ENCODE results near the gene PDCD4.

Gene PDCD4

GRCh38 chr10:110834629-110835301, 37.0 kb upstream of the PDCD4 start:
- Histone ChIP-seq H3K4me3 (ENCODE audit: insufficient read depth in 1 of 2, low read depth in 1 of 2, low read length in 2 of 2) (no peak overlapping the region), H3K27ac (ENCODE audit: low read length, poor library complexity, severe bottlenecking) (no peak overlapping the region), H3K9ac (ENCODE audit: low read length) (no peak overlapping the region), H3K18ac (ENCODE audit: low read depth in 1 of 2, low read length in 2 of 2) (no peak overlapping the region), H2BK5ac (ENCODE audit: low read depth, low read length, poor library complexity, severe bottlenecking) (no peak overlapping the region), H2BK12ac (ENCODE audit: low read length in 2 of 2) (no peak overlapping the region), H3K4me1 (ENCODE audit: control insufficient read depth, insufficient read depth, low read depth, low read length) (peaks cover 7% of the 10 kb centered on the region), H3K27me3 (ENCODE audit: control insufficient read depth in 1 of 2, insufficient read depth in 1 of 2, low read length in 2 of 2) (no peaks in the 10 kb centered on the region), H2AK5ac (ENCODE audit: low read length, severe bottlenecking) (no peak overlapping the region), H2AFZ (ENCODE audit: low read depth, low read length) (no peak overlapping the region), H3K4me2 (ENCODE audit: low read length, poor library complexity, severe bottlenecking) (no peak overlapping the region), H4K8ac (ENCODE audit: low read length) (no peak overlapping the region), H3K9me3 (ENCODE audit: control insufficient read depth, low read length) (no peaks in the 10 kb centered on the region), H3K23ac (ENCODE audit: low read length in 2 of 2) (no peak overlapping the region), H3K4ac (ENCODE audit: low read depth in 1 of 2, low read length in 2 of 2) (no peak overlapping the region), H3K36me3 (ENCODE audit: control insufficient read depth in 1 of 2, insufficient read depth in 2 of 2, low read depth in 1 of 2, low read length in 2 of 2) (no peaks in the 10 kb centered on the region), H2BK15ac (ENCODE audit: low read depth, poor library complexity, severe bottlenecking) (no peak overlapping the region), H2BK120ac (ENCODE audit: low read depth, low read length) (no peak overlapping the region), H3K14ac (ENCODE audit: low read length in 2 of 2) (no peak overlapping the region), H4K91ac (ENCODE audit: low read length) (no peak overlapping the region), H3K79me1 (replicated peaks; ENCODE audit: low read length, poor library complexity, severe bottlenecking) (no peaks in the 10 kb centered on the region)
- DNase-seq, result peak; percentile 37
- WGBS, result 50% methylated on average over 4 of the region's 6 CpGs

GRCh38 chr10:110835841-110836240, 35.9 kb upstream of the PDCD4 start:
- peaks cover 7% of the 10 kb centered on the region for H3K4me1 ChIP-seq (ENCODE audit: control insufficient read depth, insufficient read depth, low read depth, low read length)
- no peak overlapping the region for H2BK12ac ChIP-seq (ENCODE audit: low read length in 2 of 2)
- no peak overlapping the region for H2AK5ac ChIP-seq (ENCODE audit: low read length, severe bottlenecking)
- no peak overlapping the region for H3K4ac ChIP-seq (ENCODE audit: low read depth in 1 of 2, low read length in 2 of 2)
- H3K9ac ChIP-seq (ENCODE audit: low read length), result no peak overlapping the region
- H3K27me3 ChIP-seq (ENCODE audit: control insufficient read depth in 1 of 2, insufficient read depth in 1 of 2, low read length in 2 of 2), result no peaks in the 10 kb centered on the region
- no peak overlapping the region for H2BK5ac ChIP-seq (ENCODE audit: low read depth, low read length, poor library complexity, severe bottlenecking)
- no peak overlapping the region for H4K91ac ChIP-seq (ENCODE audit: low read length)
- H3K36me3 ChIP-seq (ENCODE audit: control insufficient read depth in 1 of 2, insufficient read depth in 2 of 2, low read depth in 1 of 2, low read length in 2 of 2), result no peaks in the 10 kb centered on the region
- H4K8ac ChIP-seq (ENCODE audit: low read length), result no peak overlapping the region
- H3K79me1 ChIP-seq (replicated peaks; ENCODE audit: low read length, poor library complexity, severe bottlenecking), result no peaks in the 10 kb centered on the region
- no peak overlapping the region for H2BK120ac ChIP-seq (ENCODE audit: low read depth, low read length)
- H3K4me3 ChIP-seq (ENCODE audit: insufficient read depth in 1 of 2, low read depth in 1 of 2, low read length in 2 of 2), result no peak overlapping the region
- H3K18ac ChIP-seq (ENCODE audit: low read depth in 1 of 2, low read length in 2 of 2), result no peak overlapping the region
- H3K23ac ChIP-seq (ENCODE audit: low read length in 2 of 2), result no peak overlapping the region
- no peak for DNase-seq
- no peak overlapping the region for H2AFZ ChIP-seq (ENCODE audit: low read depth, low read length)
- no peak overlapping the region for H3K14ac ChIP-seq (ENCODE audit: low read length in 2 of 2)
- no peak overlapping the region for H3K27ac ChIP-seq (ENCODE audit: low read length, poor library complexity, severe bottlenecking)
- no peaks in the 10 kb centered on the region for H3K9me3 ChIP-seq (ENCODE audit: control insufficient read depth, low read length)
- H3K4me2 ChIP-seq (ENCODE audit: low read length, poor library complexity, severe bottlenecking), result no peak overlapping the region
- 71% methylated on average over 7 of the region's 7 CpGs for WGBS
- H2BK15ac ChIP-seq (ENCODE audit: low read depth, poor library complexity, severe bottlenecking), result no peak overlapping the region

- Histone ChIP-seq H3K27ac (ENCODE audit: low read length, poor library complexity, severe bottlenecking) (no peak overlapping the region), H3K9me3 (ENCODE audit: control insufficient read depth, low read length) (no peaks in the 10 kb centered on the region), H3K14ac (ENCODE audit: low read length in 2 of 2) (no peak overlapping the region), H2BK15ac (ENCODE audit: low read depth, poor library complexity, severe bottlenecking) (no peak overlapping the region), H4K8ac (ENCODE audit: low read length) (no peak overlapping the region), H2BK120ac (ENCODE audit: low read depth, low read length) (no peak overlapping the region), H3K4me3 (ENCODE audit: insufficient read depth in 1 of 2, low read depth in 1 of 2, low read length in 2 of 2) (no peak overlapping the region), H3K4me2 (ENCODE audit: low read length, poor library complexity, severe bottlenecking) (no peak overlapping the region), H3K23ac (ENCODE audit: low read length in 2 of 2) (no peak overlapping the region), H3K18ac (ENCODE audit: low read depth in 1 of 2, low read length in 2 of 2) (no peak overlapping the region), H3K79me1 (replicated peaks; ENCODE audit: low read length, poor library complexity, severe bottlenecking) (no peaks in the 10 kb centered on the region), H3K36me3 (ENCODE audit: control insufficient read depth in 1 of 2, insufficient read depth in 2 of 2, low read depth in 1 of 2, low read length in 2 of 2) (no peaks in the 10 kb centered on the region), H3K4me1 (ENCODE audit: control insufficient read depth, insufficient read depth, low read depth, low read length) (peaks cover 7% of the 10 kb centered on the region), H4K91ac (ENCODE audit: low read length) (no peak overlapping the region), H3K27me3 (ENCODE audit: control insufficient read depth in 1 of 2, insufficient read depth in 1 of 2, low read length in 2 of 2) (no peaks in the 10 kb centered on the region), H2AK5ac (ENCODE audit: low read length, severe bottlenecking) (no peak overlapping the region), H2BK12ac (ENCODE audit: low read length in 2 of 2) (no peak overlapping the region), H2AFZ (ENCODE audit: low read depth, low read length) (no peak overlapping the region), H3K4ac (ENCODE audit: low read depth in 1 of 2, low read length in 2 of 2) (no peak overlapping the region), H2BK5ac (ENCODE audit: low read depth, low read length, poor library complexity, severe bottlenecking) (no peak overlapping the region), H3K9ac (ENCODE audit: low read length) (no peak overlapping the region)
- no peak for DNase-seq
- 90% methylated on average over 3 of the region's 3 CpGs for WGBS
These were observed 35.0 kb upstream of the PDCD4 start for GRCh38 chr10:110836706-110837105.

GRCh38 chr10:110837418-110838171, 34.1 kb upstream of the PDCD4 start:
- Histone ChIP-seq H3K18ac (ENCODE audit: low read depth in 1 of 2, low read length in 2 of 2) (no peak overlapping the region), H3K4me3 (ENCODE audit: insufficient read depth in 1 of 2, low read depth in 1 of 2, low read length in 2 of 2) (no peak overlapping the region), H2BK15ac (ENCODE audit: low read depth, poor library complexity, severe bottlenecking) (no peak overlapping the region), H3K14ac (ENCODE audit: low read length in 2 of 2) (no peak overlapping the region), H3K9me3 (ENCODE audit: control insufficient read depth, low read length) (no peaks in the 10 kb centered on the region), H3K27me3 (ENCODE audit: control insufficient read depth in 1 of 2, insufficient read depth in 1 of 2, low read length in 2 of 2) (no peaks in the 10 kb centered on the region), H4K8ac (ENCODE audit: low read length) (no peak overlapping the region), H3K27ac (ENCODE audit: low read length, poor library complexity, severe bottlenecking) (no peak overlapping the region), H2BK120ac (ENCODE audit: low read depth, low read length) (no peak overlapping the region), H3K4ac (ENCODE audit: low read depth in 1 of 2, low read length in 2 of 2) (no peak overlapping the region), H3K4me1 (ENCODE audit: control insufficient read depth, insufficient read depth, low read depth, low read length) (peaks cover 7% of the 10 kb centered on the region), H2BK12ac (ENCODE audit: low read length in 2 of 2) (no peak overlapping the region), H3K9ac (ENCODE audit: low read length) (no peak overlapping the region), H3K23ac (ENCODE audit: low read length in 2 of 2) (no peak overlapping the region), H2AK5ac (ENCODE audit: low read length, severe bottlenecking) (no peak overlapping the region), H4K91ac (ENCODE audit: low read length) (no peak overlapping the region), H3K36me3 (ENCODE audit: control insufficient read depth in 1 of 2, insufficient read depth in 2 of 2, low read depth in 1 of 2, low read length in 2 of 2) (no peaks in the 10 kb centered on the region), H3K4me2 (ENCODE audit: low read length, poor library complexity, severe bottlenecking) (no peak overlapping the region), H3K79me1 (replicated peaks; ENCODE audit: low read length, poor library complexity, severe bottlenecking) (no peaks in the 10 kb centered on the region), H2BK5ac (ENCODE audit: low read depth, low read length, poor library complexity, severe bottlenecking) (no peak overlapping the region), H2AFZ (ENCODE audit: low read depth, low read length) (no peak overlapping the region)
- no peak for DNase-seq
- 84% methylated on average over 1 of the region's 2 CpGs for WGBS

Data from mesenchymal stem cell (in vitro differentiated cells and primary cell).